ENCODE measurements around the gene SIK2.

SIK2 gene

GRCh38 chr11:111722501-111722900 lies 120.3 kb downstream of the SIK2 start:
- Histone ChIP-seq H3K4me3 (ENCODE audit: insufficient read depth, low read depth, low read length, poor library complexity, severe bottlenecking) (no peak overlapping the region), H3K4me1 (ENCODE audit: control insufficient read depth, insufficient read depth, low read length, poor library complexity, severe bottlenecking) (no peaks in the 10 kb centered on the region), H3K36me3 (ENCODE audit: control insufficient read depth, insufficient read depth, low read length) (peaks cover 45% of the 10 kb centered on the region), H3K27ac (ENCODE audit: insufficient read depth, low read length, poor library complexity, severe bottlenecking) (no peak overlapping the region), H3K27me3 (replicated peaks; ENCODE audit: control insufficient read depth, insufficient read depth, low read length, poor library complexity, severe bottlenecking) (no peaks in the 10 kb centered on the region), H3K9me3 (ENCODE audit: control insufficient read depth, low read length) (no peaks in the 10 kb centered on the region)
- no peak for DNase-seq

GRCh38 chr11:111723595-111723994 lies 121.3 kb downstream of the SIK2 start:
- Histone ChIP-seq H3K27me3 (replicated peaks; ENCODE audit: control insufficient read depth, insufficient read depth, low read length, poor library complexity, severe bottlenecking) (no peaks in the 10 kb centered on the region), H3K27ac (ENCODE audit: insufficient read depth, low read length, poor library complexity, severe bottlenecking) (no peak overlapping the region), H3K36me3 (ENCODE audit: control insufficient read depth, insufficient read depth, low read length) (peaks cover 46% of the 10 kb centered on the region), H3K4me1 (ENCODE audit: control insufficient read depth, insufficient read depth, low read length, poor library complexity, severe bottlenecking) (no peaks in the 10 kb centered on the region), H3K4me3 (ENCODE audit: insufficient read depth, low read depth, low read length, poor library complexity, severe bottlenecking) (no peak overlapping the region), H3K9me3 (ENCODE audit: control insufficient read depth, low read length) (no peaks in the 10 kb centered on the region)
- DNase-seq: no peak

- H3K27me3 ChIP-seq (replicated peaks; ENCODE audit: control insufficient read depth, insufficient read depth, low read length, poor library complexity, severe bottlenecking): no peaks in the 10 kb centered on the region
- DNase-seq: no peak
- H3K36me3 ChIP-seq (ENCODE audit: control insufficient read depth, insufficient read depth, low read length): peaks cover 46% of the 10 kb centered on the region
- no peaks in the 10 kb centered on the region for H3K9me3 ChIP-seq (ENCODE audit: control insufficient read depth, low read length)
- no peaks in the 10 kb centered on the region for H3K4me1 ChIP-seq (ENCODE audit: control insufficient read depth, insufficient read depth, low read length, poor library complexity, severe bottlenecking)
- no peak overlapping the region for H3K27ac ChIP-seq (ENCODE audit: insufficient read depth, low read length, poor library complexity, severe bottlenecking)
- H3K4me3 ChIP-seq (ENCODE audit: insufficient read depth, low read depth, low read length, poor library complexity, severe bottlenecking): no peak overlapping the region
These were observed 122.4 kb downstream of the SIK2 start for GRCh38 chr11:111724615-111725129.

- no peak overlapping the region for H3K4me3 ChIP-seq (ENCODE audit: insufficient read depth, low read depth, low read length, poor library complexity, severe bottlenecking)
These were observed 123.4 kb downstream of the SIK2 start for GRCh38 chr11:111725621-111726020.

GRCh38 chr11:111726301-111726713 lies 124.1 kb downstream of the SIK2 start:
- Histone ChIP-seq H3K4me3 (ENCODE audit: insufficient read depth, low read depth, low read length, poor library complexity, severe bottlenecking) (no peak overlapping the region), H3K36me3 (ENCODE audit: control insufficient read depth, insufficient read depth, low read length) (peaks cover 41% of the 10 kb centered on the region), H3K4me1 (ENCODE audit: control insufficient read depth, insufficient read depth, low read length, poor library complexity, severe bottlenecking) (no peaks in the 10 kb centered on the region), H3K27me3 (replicated peaks; ENCODE audit: control insufficient read depth, insufficient read depth, low read length, poor library complexity, severe bottlenecking) (no peaks in the 10 kb centered on the region), H3K27ac (ENCODE audit: insufficient read depth, low read length, poor library complexity, severe bottlenecking) (no peak overlapping the region), H3K9me3 (ENCODE audit: control insufficient read depth, low read length) (no peaks in the 10 kb centered on the region)
- DNase-seq: no peak

More at GRCh38 chr11:111725621-111726020, 123.4 kb downstream of the SIK2 start:
- Histone ChIP-seq H3K36me3 (ENCODE audit: control insufficient read depth, insufficient read depth, low read length) (peaks cover 46% of the 10 kb centered on the region), H3K27me3 (replicated peaks; ENCODE audit: control insufficient read depth, insufficient read depth, low read length, poor library complexity, severe bottlenecking) (no peaks in the 10 kb centered on the region), H3K27ac (ENCODE audit: insufficient read depth, low read length, poor library complexity, severe bottlenecking) (no peak overlapping the region), H3K4me1 (ENCODE audit: control insufficient read depth, insufficient read depth, low read length, poor library complexity, severe bottlenecking) (no peaks in the 10 kb centered on the region), H3K9me3 (ENCODE audit: control insufficient read depth, low read length) (no peaks in the 10 kb centered on the region)
- DNase-seq: no peak

- H3K27ac ChIP-seq (ENCODE audit: insufficient read depth, low read length, poor library complexity, severe bottlenecking): no peak overlapping the region
- H3K4me1 ChIP-seq (ENCODE audit: control insufficient read depth, insufficient read depth, low read length, poor library complexity, severe bottlenecking): no peaks in the 10 kb centered on the region
- H3K4me3 ChIP-seq (ENCODE audit: insufficient read depth, low read depth, low read length, poor library complexity, severe bottlenecking): no peak overlapping the region
- DNase-seq: no peak
- H3K36me3 ChIP-seq (ENCODE audit: control insufficient read depth, insufficient read depth, low read length): peaks cover 30% of the 10 kb centered on the region
- H3K27me3 ChIP-seq (replicated peaks; ENCODE audit: control insufficient read depth, insufficient read depth, low read length, poor library complexity, severe bottlenecking): no peaks in the 10 kb centered on the region
- H3K9me3 ChIP-seq (ENCODE audit: control insufficient read depth, low read length): no peaks in the 10 kb centered on the region
These were observed 125.2 kb downstream of the SIK2 start for GRCh38 chr11:111727431-111727830.

GRCh38 chr11:111729071-111729830 lies 127.0 kb downstream of the SIK2 start:
- Histone ChIP-seq H3K4me3 (ENCODE audit: insufficient read depth, low read depth, low read length, poor library complexity, severe bottlenecking) (no peak overlapping the region), H3K36me3 (ENCODE audit: control insufficient read depth, insufficient read depth, low read length) (peaks cover 14% of the 10 kb centered on the region), H3K4me1 (ENCODE audit: control insufficient read depth, insufficient read depth, low read length, poor library complexity, severe bottlenecking) (no peaks in the 10 kb centered on the region), H3K9me3 (ENCODE audit: control insufficient read depth, low read length) (no peaks in the 10 kb centered on the region), H3K27ac (ENCODE audit: insufficient read depth, low read length, poor library complexity, severe bottlenecking) (no peak overlapping the region), H3K27me3 (replicated peaks; ENCODE audit: control insufficient read depth, insufficient read depth, low read length, poor library complexity, severe bottlenecking) (no peaks in the 10 kb centered on the region)
- DNase-seq: no peak

GRCh38 chr11:111729831-111730311 lies 127.6 kb downstream of the SIK2 start:
- Histone ChIP-seq H3K36me3 (ENCODE audit: control insufficient read depth, insufficient read depth, low read length) (peaks cover 8% of the 10 kb centered on the region), H3K27ac (ENCODE audit: insufficient read depth, low read length, poor library complexity, severe bottlenecking) (no peak overlapping the region), H3K9me3 (ENCODE audit: control insufficient read depth, low read length) (no peaks in the 10 kb centered on the region), H3K27me3 (replicated peaks; ENCODE audit: control insufficient read depth, insufficient read depth, low read length, poor library complexity, severe bottlenecking) (no peaks in the 10 kb centered on the region), H3K4me1 (ENCODE audit: control insufficient read depth, insufficient read depth, low read length, poor library complexity, severe bottlenecking) (no peaks in the 10 kb centered on the region), H3K4me3 (ENCODE audit: insufficient read depth, low read depth, low read length, poor library complexity, severe bottlenecking) (no peak overlapping the region)
- DNase-seq: no peak

GRCh38 chr11:111730871-111731591 lies 128.8 kb downstream of the SIK2 start:
- Histone ChIP-seq H3K36me3 (ENCODE audit: control insufficient read depth, insufficient read depth, low read length) (peaks cover 6% of the 10 kb centered on the region), H3K27ac (ENCODE audit: insufficient read depth, low read length, poor library complexity, severe bottlenecking) (no peak overlapping the region), H3K4me3 (ENCODE audit: insufficient read depth, low read depth, low read length, poor library complexity, severe bottlenecking) (no peak overlapping the region)

GRCh38 chr11:111731821-111732220 lies 129.6 kb downstream of the SIK2 start:
- Histone ChIP-seq H3K9me3 (ENCODE audit: control insufficient read depth, low read length) (no peaks in the 10 kb centered on the region), H3K4me1 (ENCODE audit: control insufficient read depth, insufficient read depth, low read length, poor library complexity, severe bottlenecking) (no peaks in the 10 kb centered on the region), H3K27ac (ENCODE audit: insufficient read depth, low read length, poor library complexity, severe bottlenecking) (no peak overlapping the region), H3K4me3 (ENCODE audit: insufficient read depth, low read depth, low read length, poor library complexity, severe bottlenecking) (no peak overlapping the region), H3K27me3 (replicated peaks; ENCODE audit: control insufficient read depth, insufficient read depth, low read length, poor library complexity, severe bottlenecking) (no peaks in the 10 kb centered on the region), H3K36me3 (ENCODE audit: control insufficient read depth, insufficient read depth, low read length) (peaks cover 6% of the 10 kb centered on the region)
- no peak for DNase-seq

More at GRCh38 chr11:111730871-111731591, 128.8 kb downstream of the SIK2 start:
- Histone ChIP-seq H3K4me1 (ENCODE audit: control insufficient read depth, insufficient read depth, low read length, poor library complexity, severe bottlenecking) (no peaks in the 10 kb centered on the region), H3K27me3 (replicated peaks; ENCODE audit: control insufficient read depth, insufficient read depth, low read length, poor library complexity, severe bottlenecking) (no peaks in the 10 kb centered on the region), H3K9me3 (ENCODE audit: control insufficient read depth, low read length) (no peaks in the 10 kb centered on the region)
- DNase-seq: no peak
